Uterus (tissue), 2 donors: ENCODE measurements around the gene MYBPC2.

ENCODE experiments used
- CTCF ChIP-seq, 4 experiments: fragments of 200-600 bp in 2 of 4; fragments of 450-650 bp in 2 of 4; sonication (generic) in 2 of 4; IDR thresholded peaks; one replicate each; pipeline ENCODE4 v1.5.1; 2016 to 2019; ENCODE audit warnings: antibody characterized with exemption in 4 of 4, mild to moderate bottlenecking in 2 of 4, moderate library complexity in 1 of 4
- POLR2A ChIP-seq, 2 donors: fragments of 450-650 bp; IDR thresholded peaks; one replicate each; pipeline ENCODE4 v1.6.1; 2016; ENCODE audit warnings: antibody characterized with exemption in 2 of 2, mild to moderate bottlenecking in 1 of 2, moderate library complexity in 1 of 2

GRCh38 chr19:50399368-50399745 lies 33.3 kb upstream of the MYBPC2 start:
- TF ChIP-seq CTCF (IDR thresholded peaks at IDR 0.05): no peak
- TF ChIP-seq POLR2A (IDR thresholded peaks at IDR 0.05): no peak
